Stomach (tissue), 4 donors: ENCODE results near the gene NGLY1.

Source experiments
- CTCF ChIP-seq, 7 experiments: fragments of 450-650 bp in 4 of 7; fragments of 200-600 bp in 3 of 7; sonication (generic) in 3 of 7; IDR thresholded peaks; one replicate each; pipeline ENCODE4 v1.5.1; 2016 to 2019; ENCODE audit warnings: antibody characterized with exemption in 7 of 7, control low read depth in 2 of 7, mild to moderate bottlenecking in 1 of 7
- EP300 ChIP-seq: sonication (generic); formaldehyde crosslinking; IDR thresholded peaks from one replicate; pipeline ENCODE4 v1.6.1; 2017; ENCODE audit warnings: antibody characterized with exemption
- POLR2A ChIP-seq, 4 donors: fragments of 450-650 bp; IDR thresholded peaks; one replicate each; pipeline ENCODE4 v1.6.1; 2016; ENCODE audit warnings: antibody characterized with exemption in 4 of 4, control low read depth in 2 of 4, mild to moderate bottlenecking in 1 of 4, moderate library complexity in 1 of 4
- POLR2AphosphoS5 ChIP-seq, 3 donors: sonication (generic); formaldehyde crosslinking; IDR thresholded peaks; one replicate each; pipeline ENCODE4 v1.6.1; 2016; ENCODE audit warnings: antibody characterized with exemption in 3 of 3

GRCh38 chr3:25818335-25818734 lies 35.1 kb upstream of the NGLY1 start:
- TF ChIP-seq CTCF (IDR thresholded peaks at IDR 0.05): no peak
- no peak for TF ChIP-seq EP300
- no peak for TF ChIP-seq POLR2A (IDR thresholded peaks at IDR 0.05)
- no peak for TF ChIP-seq POLR2AphosphoS5 (IDR thresholded peaks at IDR 0.05)
